OCI-LY3 (cell line): ENCODE measurements around the gene ADAMTSL4.

ENCODE experiments used
- H2AFZ ChIP-seq: fragments of 200-600, 300-600 bp; shearing (Covaris generic); 2 replicates; pipeline ENCODE4 v1.6.0; 2014; ENCODE audit warnings: antibody characterized with exemption, low read depth, low read length
- H3K27ac ChIP-seq: fragments of 200-600, 300-600 bp; sonication (generic); 2 replicates; pipeline ENCODE4 v1.5.1; 2014; ENCODE audit warnings: mild to moderate bottlenecking, low read length, moderate library complexity, mixed read lengths
- H3K27me3 ChIP-seq: fragments of 200-600, 300-600 bp; sonication (generic); 2 replicates; pipeline ENCODE4 v1.6.1; 2014; ENCODE audit warnings: low read depth, low read length, mixed read lengths
- H3K36me3 ChIP-seq: fragments of 200-600, 300-600 bp; sonication (generic); replicated peaks from 2 replicates; pipeline ENCODE3; 2014; ENCODE audit warnings: low read depth, low read length, mixed read lengths
- H3K4me1 ChIP-seq: fragments of 300-600, 200-600 bp; sonication (generic); 2 replicates; pipeline ENCODE4 v1.6.1; 2014; ENCODE audit warnings: low read length, mixed read lengths
- H3K4me2 ChIP-seq: fragments of 200-600, 300-600 bp; sonication (generic); 2 replicates; pipeline ENCODE4 v1.6.1; 2014; ENCODE audit warnings: low read length, mixed read lengths
- H3K4me3 ChIP-seq: fragments of 300-600, 200-600 bp; sonication (generic); 2 replicates; pipeline ENCODE4 v1.5.1; 2014; ENCODE audit warnings: antibody characterized with exemption, mild to moderate bottlenecking, low read length, moderate library complexity
- H3K79me2 ChIP-seq: fragments of 300-600, 200-600 bp; shearing (Covaris generic); 2 replicates; pipeline ENCODE4 v1.6.1; 2014; ENCODE audit warnings: mild to moderate bottlenecking, low read length, mixed read lengths
- H3K9ac ChIP-seq: fragments of 300-600, 200-600 bp; shearing (Covaris generic); 2 replicates; pipeline ENCODE4 v1.6.0; 2014; ENCODE audit warnings: mild to moderate bottlenecking, low read length, moderate library complexity
- H3K9me3 ChIP-seq: fragments of 200-600, 300-600 bp; shearing (Covaris generic); 2 replicates; pipeline ENCODE4 v1.6.1; 2014; ENCODE audit warnings: low read length, mixed read lengths; ENCODE audit not compliant: insufficient read depth
- H4K20me1 ChIP-seq: fragments of 200-600, 300-600 bp; sonication (generic); 2 replicates; pipeline ENCODE4 v1.6.1; 2016; ENCODE audit warnings: low read length, mixed read lengths; ENCODE audit not compliant: insufficient read depth
- EZH2phosphoT487 ChIP-seq: fragments of 200-600 bp; shearing (Covaris generic); IDR thresholded peaks from 2 replicates; pipeline ENCODE4 v1.6.1; 2018; ENCODE audit warnings: antibody characterized with exemption, mixed run types, low read depth
- TF ChIP-seq, protein P1 (sequence below): fragments of 200-600, 300-600 bp; sonication (generic); IDR thresholded peaks from 2 replicates; pipeline ENCODE4 v1.5.1; 2014; ENCODE audit warnings: antibody characterized with exemption, low read length, low read depth

The ADAMTSL4 gene

DNA sequence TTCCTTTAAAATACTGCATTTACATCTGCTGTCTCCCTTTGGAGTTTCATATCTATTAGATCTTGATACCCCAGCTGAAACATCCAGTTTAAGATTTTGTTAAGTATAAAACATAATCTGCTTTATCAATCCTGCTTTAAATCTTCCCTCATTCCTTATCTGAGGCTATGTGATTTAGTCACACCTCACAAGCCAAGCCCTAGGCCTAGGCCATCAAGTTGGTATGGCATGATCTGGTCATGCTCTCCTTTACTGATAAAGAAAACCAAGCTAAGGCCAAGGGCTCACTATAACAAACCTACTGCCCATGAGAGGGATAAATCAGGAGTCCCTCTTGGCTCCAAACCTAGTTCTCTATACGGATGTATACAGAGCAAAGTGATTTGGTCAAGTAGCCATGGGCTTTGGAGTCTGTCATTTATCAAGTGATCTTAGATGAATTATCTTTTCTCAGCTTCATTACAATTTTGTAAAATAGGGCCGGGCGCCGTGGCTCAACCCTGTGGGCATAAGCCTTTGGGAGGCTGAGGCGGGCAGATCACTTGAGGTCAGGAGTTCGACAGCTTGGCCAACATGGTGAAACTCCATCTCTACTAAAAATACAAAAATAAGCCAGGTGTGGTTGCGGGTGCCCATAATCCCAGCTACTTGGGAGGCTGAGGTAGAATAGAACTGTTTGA is 57.4 kb downstream of the ADAMTSL4 start:
- Histone ChIP-seq H3K4me3 (no peak overlapping the region), H3K4me1 (peaks cover 10% of the 10 kb centered on the region), H3K27ac (no peak overlapping the region), H4K20me1 (no peaks in the 10 kb centered on the region), H3K36me3 (peaks cover 3% of the 10 kb centered on the region), H3K9ac (no peak overlapping the region), H3K79me2 (no peaks in the 10 kb centered on the region), H2AFZ (no peak overlapping the region), H3K27me3 (no peaks in the 10 kb centered on the region), H3K9me3 (no peaks in the 10 kb centered on the region), H3K4me2 (no peak overlapping the region)
- TF ChIP-seq, protein P1, sequence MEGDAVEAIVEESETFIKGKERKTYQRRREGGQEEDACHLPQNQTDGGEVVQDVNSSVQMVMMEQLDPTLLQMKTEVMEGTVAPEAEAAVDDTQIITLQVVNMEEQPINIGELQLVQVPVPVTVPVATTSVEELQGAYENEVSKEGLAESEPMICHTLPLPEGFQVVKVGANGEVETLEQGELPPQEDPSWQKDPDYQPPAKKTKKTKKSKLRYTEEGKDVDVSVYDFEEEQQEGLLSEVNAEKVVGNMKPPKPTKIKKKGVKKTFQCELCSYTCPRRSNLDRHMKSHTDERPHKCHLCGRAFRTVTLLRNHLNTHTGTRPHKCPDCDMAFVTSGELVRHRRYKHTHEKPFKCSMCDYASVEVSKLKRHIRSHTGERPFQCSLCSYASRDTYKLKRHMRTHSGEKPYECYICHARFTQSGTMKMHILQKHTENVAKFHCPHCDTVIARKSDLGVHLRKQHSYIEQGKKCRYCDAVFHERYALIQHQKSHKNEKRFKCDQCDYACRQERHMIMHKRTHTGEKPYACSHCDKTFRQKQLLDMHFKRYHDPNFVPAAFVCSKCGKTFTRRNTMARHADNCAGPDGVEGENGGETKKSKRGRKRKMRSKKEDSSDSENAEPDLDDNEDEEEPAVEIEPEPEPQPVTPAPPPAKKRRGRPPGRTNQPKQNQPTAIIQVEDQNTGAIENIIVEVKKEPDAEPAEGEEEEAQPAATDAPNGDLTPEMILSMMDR, result no peak
- TF ChIP-seq EZH2phosphoT487, result no peak

DNA sequence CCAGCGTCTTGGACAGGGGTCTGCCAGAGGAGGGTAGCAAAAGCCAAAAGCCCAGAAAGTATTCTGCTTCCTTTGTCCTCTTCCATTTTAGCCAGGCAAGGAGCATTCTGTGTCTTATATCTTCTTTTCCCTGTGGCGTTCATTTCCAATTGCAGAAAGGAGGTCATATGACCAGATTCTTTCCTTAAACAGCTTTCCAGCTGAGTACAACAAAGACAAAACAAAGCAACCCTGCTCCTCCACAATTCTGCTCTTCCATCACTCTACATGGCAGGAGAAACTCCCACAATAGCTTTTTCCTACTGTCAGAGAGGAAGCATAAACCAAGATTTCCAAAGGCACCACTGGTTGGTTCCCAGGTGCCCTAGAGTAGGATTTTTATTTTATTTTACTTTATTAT is 60.5 kb downstream of the ADAMTSL4 start:
- H3K4me2 ChIP-seq, result no peak overlapping the region
- no peaks in the 10 kb centered on the region for H3K27me3 ChIP-seq
- H4K20me1 ChIP-seq, result no peaks in the 10 kb centered on the region
- TF ChIP-seq, protein P1, result no peak
- no peak for TF ChIP-seq EZH2phosphoT487
- H2AFZ ChIP-seq, result no peak overlapping the region
- peaks cover 18% of the 10 kb centered on the region for H3K36me3 ChIP-seq
- peaks cover 8% of the 10 kb centered on the region; the same call in 1 of the 2 replicates for H3K79me2 ChIP-seq
- H3K9ac ChIP-seq, result no peak overlapping the region
- no peak overlapping the region for H3K4me3 ChIP-seq
- no peaks in the 10 kb centered on the region for H3K9me3 ChIP-seq
- peaks cover 39% of the 10 kb centered on the region for H3K4me1 ChIP-seq
- H3K27ac ChIP-seq, result no peak overlapping the region
